Calu3 (cell line): ENCODE results near the gene MS4A10. TPM values are rescaled to one million over a fixed set of nuclear protein-coding genes. Genes with fewer than 3 reads are reported as not detected.

Source experiments
- BruUV-seq: library from RNA; stranded (reverse); fragments of 400-500 nt; replicated peaks from 2 replicates; lab custom pipeline; 2021; lab: Mats Ljungman, UMichigan
- CTCF ChIA-PET: fragments of 300-600 bp; sonication (Branson Sonifier 250); formaldehyde crosslinking; loops from one replicate; lab custom pipeline; 2022; ENCODE audit warnings: antibody characterized with exemption; lab: Charles Lee
- DNase-seq: peaks from one replicate; pipeline ENCODE4 v3.0.0; 2022
- H3K27ac Mint-ChIP-seq: one replicate; pipeline ENCODE4 v1.8.0; 2022; ENCODE audit warnings: mixed read lengths; ENCODE audit not compliant: unreplicated experiment
- H3K27me3 Mint-ChIP-seq: one replicate; pipeline ENCODE4 v1.8.0; 2022; ENCODE audit warnings: mixed read lengths; ENCODE audit not compliant: unreplicated experiment
- H3K36me3 Mint-ChIP-seq: one replicate; pipeline ENCODE4 v1.8.0; 2022; ENCODE audit warnings: mild to moderate bottlenecking, moderate library complexity, mixed read lengths; ENCODE audit not compliant: insufficient read depth, unreplicated experiment
- H3K4me1 Mint-ChIP-seq: one replicate; pipeline ENCODE4 v1.8.0; 2022; ENCODE audit warnings: mild to moderate bottlenecking, low read depth, mixed read lengths; ENCODE audit not compliant: unreplicated experiment
- H3K4me3 Mint-ChIP-seq: one replicate; pipeline ENCODE4 v1.8.0; 2022; ENCODE audit warnings: mild to moderate bottlenecking, low read depth, moderate library complexity, mixed read lengths; ENCODE audit not compliant: unreplicated experiment
- H3K9me3 Mint-ChIP-seq: one replicate; pipeline ENCODE4 v1.8.0; 2022; ENCODE audit warnings: low read depth, mixed read lengths; ENCODE audit not compliant: unreplicated experiment
- CTCF ChIP-seq: fragments of 200-600 bp; IDR thresholded peaks from one replicate; pipeline ENCODE4 v1.8.0; 2022; ENCODE audit warnings: antibody characterized with exemption; ENCODE audit not compliant: unreplicated experiment
- intact Hi-C: fragments of 100-400 bp; cut with micrococcal nuclease; formaldehyde crosslinking; loops from one replicate; pipeline ENCODE4 v1.10.0; 2022; ENCODE audit not compliant: unreplicated experiment
- total RNA-seq: library from RNA; stranded (reverse); gene quantifications from 2 replicates; pipeline ENCODE4 v1.2.3, GENCODE V29; 2022

Gene MS4A10
- total RNA-seq, 1 experiment from 2014 or later, result not detected

- no TSS peak for BruUV-seq
- CTCF ChIA-PET, result interaction anchor here (0.8 to 2.7 kb wide), 8 partner anchors 8 to 581 kb away, joined by 3 to 54 read pairs (median 4); no protein-coding TSS in a partner anchor
- no peak for DNase-seq
Observed at GRCh38 chr11:60830478-60831142, 45.5 kb downstream of the MS4A10 start.

GRCh38 chr11:60831143-60831500, 46.0 kb downstream of the MS4A10 start:
- Mint-ChIP-seq H3K27me3 (peaks cover 61% of the 10 kb centered on the region), H3K36me3 (no peaks in the 10 kb centered on the region), H3K9me3 (no peaks in the 10 kb centered on the region), H3K4me1 (no peaks in the 10 kb centered on the region), H3K4me3 (no peak overlapping the region), H3K27ac (no peak overlapping the region)
- DNase-seq, result peak; percentile 84
- intact Hi-C loops, result loop anchor here (1.0 to 5.0 kb wide), 5 partner anchors 56 to 356 kb away; no protein-coding TSS in a partner anchor
- TF ChIP-seq CTCF, result peak; percentile 84
- no TSS peak for BruUV-seq
- CTCF ChIA-PET, result interaction anchor here (0.8 to 2.7 kb wide), 9 partner anchors 9 to 581 kb away, joined by 3 to 54 read pairs (median 4); no protein-coding TSS in a partner anchor

More at GRCh38 chr11:60830478-60831142, 45.5 kb downstream of the MS4A10 start:
- intact Hi-C loops, result loop anchor here (1.0 to 5.0 kb wide), 5 partner anchors 56 to 357 kb away; no protein-coding TSS in a partner anchor
- Mint-ChIP-seq H3K27me3 (peaks cover 56% of the 10 kb centered on the region), H3K9me3 (no peaks in the 10 kb centered on the region), H3K4me3 (no peak overlapping the region), H3K27ac (no peak overlapping the region), H3K4me1 (no peaks in the 10 kb centered on the region), H3K36me3 (no peaks in the 10 kb centered on the region)
- TF ChIP-seq CTCF, result no peak

- no peak for TF ChIP-seq CTCF
- BruUV-seq, result no TSS peak
- no peaks in the 10 kb centered on the region for H3K36me3 Mint-ChIP-seq
- DNase-seq, result no peak
- H3K4me3 Mint-ChIP-seq, result no peak overlapping the region
- H3K27me3 Mint-ChIP-seq, result peaks cover 58% of the 10 kb centered on the region
- CTCF ChIA-PET, result interaction anchor here (0.8 to 2.7 kb wide), 9 partner anchors 9 to 580 kb away, joined by 3 to 54 read pairs (median 4); no protein-coding TSS in a partner anchor
- intact Hi-C loops, result loop anchor here (1.0 to 5.0 kb wide), 5 partner anchors 56 to 356 kb away; no protein-coding TSS in a partner anchor
- H3K4me1 Mint-ChIP-seq, result no peaks in the 10 kb centered on the region
- H3K27ac Mint-ChIP-seq, result no peak overlapping the region
- H3K9me3 Mint-ChIP-seq, result no peaks in the 10 kb centered on the region
Observed at GRCh38 chr11:60831501-60832079, 46.5 kb downstream of the MS4A10 start.

- BruUV-seq, result no TSS peak
- Mint-ChIP-seq H3K27me3 (peaks cover 41% of the 10 kb centered on the region), H3K27ac (no peak overlapping the region), H3K9me3 (no peaks in the 10 kb centered on the region), H3K4me3 (no peak overlapping the region), H3K4me1 (no peaks in the 10 kb centered on the region), H3K36me3 (no peaks in the 10 kb centered on the region)
- DNase-seq, result no peak
- intact Hi-C loops, result loop anchor here (5.0 kb wide), 2 partner anchors 337 to 352 kb away; no protein-coding TSS in a partner anchor
- TF ChIP-seq CTCF, result no peak
- CTCF ChIA-PET, result interaction anchor here (1.0 kb wide), 1 partner anchor 59 kb away, joined by 5 read pairs; no protein-coding TSS in a partner anchor
Observed at GRCh38 chr11:60834742-60835533, 49.8 kb downstream of the MS4A10 start.
